ENCODE results near the gene RPLP2.

The RPLP2 gene

GRCh38 chr11:774873-775592 lies 34.7 kb upstream of the RPLP2 start:
- peak overlapping the region; percentile 97 for H3K4me3 ChIP-seq (replicated peaks; ENCODE audit: low read depth, low read length)
- TF ChIP-seq CTCF (IDR thresholded peaks at IDR 0.05; ENCODE audit: low read depth, low read length, missing control alignments) = no peak

DNA sequence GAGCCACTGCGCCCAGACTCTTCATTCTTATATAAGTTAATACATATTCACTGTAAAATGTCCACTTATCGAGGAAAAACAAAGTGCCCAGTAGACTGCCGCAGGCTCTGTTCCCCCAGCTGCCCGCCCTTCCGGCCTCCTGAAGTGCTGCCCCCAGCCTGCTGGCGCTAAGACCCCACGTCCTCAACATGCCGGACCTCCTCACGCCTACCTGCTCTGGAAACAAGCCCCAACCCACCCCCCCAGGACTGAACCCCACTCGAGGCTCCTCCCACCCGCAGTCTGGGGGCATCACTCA lies 33.6 kb upstream of the RPLP2 start:
- H3K4me3 ChIP-seq (replicated peaks; ENCODE audit: low read depth, low read length) = peak overlapping the region; percentile 97
- DNase-seq (ENCODE audit: extremely low read depth, low read depth) = no peak

More at GRCh38 chr11:774873-775592, 34.7 kb upstream of the RPLP2 start:
- DNase-seq (ENCODE audit: extremely low read depth, low read depth) = no peak

DNA sequence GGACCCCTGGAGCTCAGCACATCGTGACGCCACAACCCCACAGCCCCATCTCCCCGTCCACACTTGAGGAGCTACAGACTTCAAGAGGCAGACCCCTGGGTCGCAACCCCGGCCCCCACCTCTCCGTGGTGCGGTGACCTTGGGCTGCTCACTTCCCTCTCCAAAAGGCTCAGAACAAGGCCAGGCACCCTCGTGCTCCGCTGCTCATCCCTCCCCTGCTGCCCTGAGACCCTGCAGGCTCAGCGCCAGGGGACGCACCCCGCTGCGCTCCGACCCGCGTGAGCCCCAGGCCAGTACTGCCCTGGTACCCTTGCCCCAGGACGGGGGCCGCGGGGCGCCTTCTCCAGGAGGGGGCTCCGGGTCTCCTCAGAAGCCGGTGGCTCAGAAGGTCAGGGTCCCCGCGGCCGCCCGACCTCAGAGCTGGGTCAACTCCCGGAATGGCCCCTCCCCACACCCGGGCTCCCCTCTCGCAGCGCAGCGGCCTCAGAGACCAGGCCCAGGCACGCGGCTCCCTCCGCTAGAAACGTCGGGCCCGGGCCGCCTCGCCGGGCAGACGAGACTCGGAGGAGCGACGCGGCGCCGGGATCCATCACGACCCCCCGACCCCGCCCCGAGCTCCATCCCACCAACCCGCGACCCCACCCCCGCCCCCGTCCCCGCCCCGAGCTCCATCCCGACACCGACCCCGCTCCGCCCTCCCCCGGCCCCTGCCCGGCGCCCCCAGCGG lies 33.0 kb upstream of the RPLP2 start:
- TF ChIP-seq CTCF (IDR thresholded peaks at IDR 0.05; ENCODE audit: low read depth, low read length, missing control alignments) = no peak
- peak overlapping the region; percentile 97 for H3K4me3 ChIP-seq (replicated peaks; ENCODE audit: low read depth, low read length)
- DNase-seq (ENCODE audit: extremely low read depth, low read depth) = no peak

More for the DNA sequence above, 33.6 kb upstream of the RPLP2 start:
- TF ChIP-seq CTCF (IDR thresholded peaks at IDR 0.05; ENCODE audit: low read depth, low read length, missing control alignments) = no peak

- peak within 1 kb of the TSS; percentile 97 for H3K4me3 ChIP-seq (replicated peaks; ENCODE audit: low read depth, low read length)
- no peak for DNase-seq (ENCODE audit: extremely low read depth, low read depth)
- no peak for TF ChIP-seq CTCF (IDR thresholded peaks at IDR 0.05; ENCODE audit: low read depth, low read length, missing control alignments)
These were observed 32.2 kb upstream of the RPLP2 start, which contains the start of gene GATD1 for GRCh38 chr11:777288-778255. GATD1 (minus strand) TSS chr11:777487; CDS start chr11:777462, 25 bp downstream.

DNA sequence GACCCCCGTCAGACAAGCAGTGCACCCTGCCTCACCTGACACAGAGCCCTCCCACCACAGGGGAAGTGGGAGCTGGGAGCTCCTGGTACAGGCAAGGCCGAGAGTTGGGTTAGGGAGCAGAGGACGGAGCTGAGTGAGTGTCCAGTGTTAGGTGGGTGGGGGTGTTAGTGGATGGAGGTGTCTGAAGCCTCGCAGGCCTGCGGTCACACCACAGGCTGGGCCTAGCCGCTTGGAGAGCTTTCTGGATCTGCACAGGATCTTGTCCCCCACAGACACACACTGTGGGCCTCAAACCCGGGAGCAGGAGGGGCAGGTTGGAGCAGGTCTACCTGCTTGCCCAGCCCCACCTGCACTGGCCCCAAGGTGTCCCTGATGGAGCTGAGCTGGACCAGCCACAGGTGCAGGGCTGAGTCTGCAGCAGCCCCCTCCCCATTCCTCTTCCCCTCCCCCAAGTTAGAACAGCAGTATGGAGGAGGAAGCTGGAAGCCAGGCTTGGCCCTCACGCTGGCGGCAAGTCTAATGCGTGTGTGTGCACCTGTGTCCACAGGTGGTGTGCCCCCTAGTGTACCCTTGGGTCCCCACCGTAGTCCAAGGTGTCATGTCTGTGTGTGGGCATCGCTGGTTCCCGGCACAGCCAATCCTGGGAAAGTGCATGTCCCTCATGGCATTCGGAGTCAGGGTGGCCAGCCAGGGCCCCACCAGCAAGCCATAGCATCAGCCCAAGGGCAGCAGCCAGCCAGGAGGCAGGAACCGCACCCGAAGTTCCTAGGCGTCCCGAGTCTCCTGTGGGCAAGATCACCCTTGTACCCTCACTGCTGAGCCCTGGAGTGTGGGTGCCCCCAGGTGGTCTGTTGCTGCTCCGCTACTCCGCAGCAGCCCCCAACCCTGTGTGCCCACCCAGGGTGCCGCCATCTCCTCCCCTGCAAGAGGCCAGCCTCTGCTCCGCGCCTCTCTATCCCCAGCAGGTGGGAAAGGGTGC lies 30.5 kb upstream of the RPLP2 start:
- H3K4me3 ChIP-seq (replicated peaks; ENCODE audit: low read depth, low read length) = no peak overlapping the region
- TF ChIP-seq CTCF (IDR thresholded peaks at IDR 0.05; ENCODE audit: low read depth, low read length, missing control alignments) = no peak
- no peak for DNase-seq (ENCODE audit: extremely low read depth, low read depth)
